GM12873 (cell line): Measurements from ENCODE around the gene TGFBR3L.

ENCODE experiments used
- CTCF ChIP-seq: IDR thresholded peaks from 2 replicates; pipeline ENCODE4 v1.5.1; 2012; ENCODE audit warnings: low read depth, mild to moderate bottlenecking, moderate library complexity, low read length, control low read depth; ENCODE audit not compliant: insufficient read depth; ENCODE audit errors: missing control alignments

The TGFBR3L gene

GRCh38 chr19:7912697-7913564, 1.7 kb upstream of the TGFBR3L start:
- TF ChIP-seq CTCF, result no peak

GRCh38 chr19:7913652-7914051, 978 bp upstream of the TGFBR3L start:
- TF ChIP-seq CTCF, result no peak

- TF ChIP-seq CTCF, result no peak
Observed at GRCh38 chr19:7914099-7914498, 531 bp upstream of the TGFBR3L start.

GRCh38 chr19:7915250-7916102, 846 bp downstream of the TGFBR3L start:
- TF ChIP-seq CTCF, result no peak

- TF ChIP-seq CTCF, result no peak
Observed at GRCh38 chr19:7916103-7916954, 1.7 kb downstream of the TGFBR3L start.

GRCh38 chr19:7916955-7917266, 2.3 kb downstream of the TGFBR3L start:
- no peak for TF ChIP-seq CTCF
